WTC11 (cell line): ENCODE results near the gene PVALB. TPM values are rescaled to one million over a fixed set of nuclear protein-coding genes. Genes with fewer than 3 reads are reported as not detected.

Experiments
- ATAC-seq: fragments of 200-7000 bp; cut with Tn5 transposase; 2 replicates; pipeline ENCODE4 v1.10.0; 2021; ENCODE audit warnings: mild to moderate bottlenecking, moderate library complexity
- CTCF ChIA-PET: fragments of 300-600 bp; sonication (Branson Sonifier 250); formaldehyde crosslinking; loops from one replicate; lab custom pipeline; 2021; ENCODE audit warnings: antibody characterized with exemption; lab: Charles Lee
- POLR2A ChIA-PET: fragments of 350-600 bp; sonication (Branson Sonifier 250); formaldehyde crosslinking; loops from one replicate; lab custom pipeline; 2021; ENCODE audit warnings: antibody characterized with exemption; lab: Charles Lee
- DNase-seq: peaks from one replicate; pipeline ENCODE4 v3.0.0; 2021; ENCODE audit warnings: low spot score
- H3K27ac Mint-ChIP-seq: 2 replicates; pipeline ENCODE4 v1.8.0; 2021; ENCODE audit warnings: mixed read lengths
- H3K27me3 Mint-ChIP-seq: 2 replicates; pipeline ENCODE4 v1.8.0; 2021; ENCODE audit warnings: low read depth, mild to moderate bottlenecking, moderate library complexity, mixed read lengths
- H3K36me3 Mint-ChIP-seq: 2 replicates; pipeline ENCODE4 v1.8.0; 2021; ENCODE audit warnings: mixed read lengths
- H3K4me1 Mint-ChIP-seq: 2 replicates; pipeline ENCODE4 v1.8.0; 2022; ENCODE audit warnings: mixed read lengths
- H3K4me3 Mint-ChIP-seq: 2 replicates; pipeline ENCODE4 v1.8.0; 2021; ENCODE audit warnings: mild to moderate bottlenecking, moderate library complexity, mixed read lengths
- H3K9me3 Mint-ChIP-seq: 2 replicates; pipeline ENCODE4 v1.8.0; 2021; ENCODE audit warnings: mixed read lengths
- ATF3 ChIP-seq: sonication (generic); formaldehyde crosslinking; conservative IDR thresholded peaks from 2 replicates; pipeline ENCODE4 v1.8.1; 2022; ENCODE audit warnings: mild to moderate bottlenecking, missing genetic modification reagents
- CBFB ChIP-seq: sonication (generic); formaldehyde crosslinking; IDR thresholded peaks from 2 replicates; pipeline ENCODE4 v1.8.1; 2022; ENCODE audit warnings: mild to moderate bottlenecking, low read depth, missing genetic modification reagents
- ELF4 ChIP-seq: sonication (generic); formaldehyde crosslinking; IDR thresholded peaks from 2 replicates; pipeline ENCODE4 v1.8.1; 2022; ENCODE audit warnings: low read depth, mild to moderate bottlenecking, moderate library complexity, missing genetic modification reagents
- ESRRA ChIP-seq: sonication (generic); formaldehyde crosslinking; IDR thresholded peaks from 2 replicates; pipeline ENCODE4 v1.8.1; 2022; ENCODE audit warnings: mild to moderate bottlenecking, missing genetic modification reagents, borderline replicate concordance
- FOXK1 ChIP-seq: sonication (generic); formaldehyde crosslinking; IDR thresholded peaks from 2 replicates; pipeline ENCODE4 v1.8.0; 2022; ENCODE audit warnings: mild to moderate bottlenecking, moderate library complexity, missing genetic modification reagents
- FOXP4 ChIP-seq: sonication (generic); formaldehyde crosslinking; IDR thresholded peaks from 2 replicates; pipeline ENCODE4 v1.8.0; 2022; ENCODE audit warnings: mild to moderate bottlenecking, missing genetic modification reagents
- GABPB1 ChIP-seq: sonication (generic); formaldehyde crosslinking; IDR thresholded peaks from 2 replicates; pipeline ENCODE4 v1.8.1; 2023; ENCODE audit warnings: mild to moderate bottlenecking, missing genetic modification reagents
- IRF1 ChIP-seq: sonication (generic); formaldehyde crosslinking; IDR thresholded peaks from 2 replicates; pipeline ENCODE4 v1.8.0; 2023; ENCODE audit warnings: missing genetic modification reagents
- JUN ChIP-seq: sonication (generic); formaldehyde crosslinking; IDR thresholded peaks from 2 replicates; pipeline ENCODE4 v1.8.0; 2023; ENCODE audit warnings: mild to moderate bottlenecking, missing genetic modification reagents
- MAX ChIP-seq: sonication (generic); formaldehyde crosslinking; IDR thresholded peaks from 2 replicates; pipeline ENCODE4 v1.8.0; 2022; ENCODE audit warnings: mild to moderate bottlenecking, missing genetic modification reagents
- NFATC4 ChIP-seq: fragments of 250-450 bp; sonication (Bioruptor Pico); IDR thresholded peaks from 2 replicates; pipeline ENCODE4 v1.9.0; 2021; ENCODE audit warnings: mild to moderate bottlenecking
- NFE2L1 ChIP-seq: sonication (generic); formaldehyde crosslinking; IDR thresholded peaks from 2 replicates; pipeline ENCODE4 v1.8.1; 2023; ENCODE audit warnings: missing genetic modification reagents
- NFYB ChIP-seq: sonication (generic); formaldehyde crosslinking; conservative IDR thresholded peaks from 2 replicates; pipeline ENCODE4 v1.8.0; 2022; ENCODE audit warnings: low read depth, missing genetic modification reagents
- SMAD3 ChIP-seq: sonication (generic); formaldehyde crosslinking; IDR thresholded peaks from 2 replicates; pipeline ENCODE4 v1.8.0; 2022; ENCODE audit warnings: missing genetic modification reagents, mild to moderate bottlenecking, borderline replicate concordance
- ZNF396 ChIP-seq: fragments of 250-450 bp; sonication (Bioruptor Pico); IDR thresholded peaks from 2 replicates; pipeline ENCODE4 v1.8.0; 2021; ENCODE audit warnings: mild to moderate bottlenecking, moderate library complexity, borderline replicate concordance
- ZNF416 ChIP-seq: fragments of 250-450 bp; sonication (Bioruptor Pico); IDR thresholded peaks from 2 replicates; pipeline ENCODE4 v1.9.0; 2021; ENCODE audit warnings: mild to moderate bottlenecking, inconsistent platforms
- ZNF423 ChIP-seq: fragments of 250-450 bp; sonication (Bioruptor Pico); IDR thresholded peaks from 2 replicates; pipeline ENCODE4 v2.1.2; 2022; ENCODE audit warnings: mild to moderate bottlenecking, moderate library complexity
- ZNF532 ChIP-seq: fragments of 250-450 bp; sonication (Bioruptor Pico); IDR thresholded peaks from 2 replicates; pipeline ENCODE4 v1.9.0; 2021; ENCODE audit warnings: mild to moderate bottlenecking, borderline replicate concordance
- ZNF671 ChIP-seq: fragments of 250-450 bp; sonication (Bioruptor Pico); IDR thresholded peaks from 2 replicates; pipeline ENCODE4 v1.8.0; 2021; ENCODE audit warnings: mild to moderate bottlenecking
- total RNA-seq: library from RNA; stranded (reverse); gene quantifications from 3 replicates; pipeline ENCODE4 v1.2.3, GENCODE V29; 2021

Gene PVALB
- total RNA-seq, 1 experiment from 2014 or later: 2.7 TPM

GRCh38 chr22:36860821-36861659 is 44.2 kb upstream of the PVALB start, which contains the start of gene NCF4:
Gene NCF4, plus strand, starts transcription at chr22:36861006. Its CDS starts 166 bp downstream, at chr22:36861172.
- Mint-ChIP-seq H3K36me3 (no peaks in the 10 kb centered on the region), H3K27ac (no peak within 1 kb of the TSS), H3K4me1 (peaks cover 4% of the 10 kb centered on the region), H3K27me3 (peaks cover 31% of the 10 kb centered on the region), H3K9me3 (no peaks in the 10 kb centered on the region), H3K4me3 (no peak within 1 kb of the TSS)
- no peak for ATAC-seq
- DNase-seq: no peak
- TF ChIP-seq NFYB (CRISPR knock-in tag) (no peak), ZNF671 (no peak), ELF4 (CRISPR knock-in tag) (no peak), ZNF396 (CRISPR knock-in tag) (no peak), NFATC4 (no peak)
- ChIA-PET CTCF (interaction anchor here (0.6 to 2.0 kb wide), 4 partner anchors 11 to 116 kb away, joined by 3 to 14 read pairs (median 6); partner anchors contain the start of gene IFT27), POLR2A (no interaction called here)

GRCh38 chr22:36860438-36860820 is 43.6 kb upstream of the PVALB start:
- Mint-ChIP-seq H3K27me3 (peaks cover 29% of the 10 kb centered on the region), H3K4me1 (peaks cover 9% of the 10 kb centered on the region), H3K36me3 (no peaks in the 10 kb centered on the region), H3K4me3 (no peak overlapping the region), H3K27ac (no peak overlapping the region), H3K9me3 (no peaks in the 10 kb centered on the region)
- TF ChIP-seq FOXP4 (CRISPR knock-in tag): no peak
- no peak for TF ChIP-seq FOXK1 (CRISPR knock-in tag)
- no peak for TF ChIP-seq GABPB1 (CRISPR knock-in tag)
- TF ChIP-seq MAX (CRISPR knock-in tag): no peak
- TF ChIP-seq IRF1 (CRISPR knock-in tag): no peak
- TF ChIP-seq ZNF532 (CRISPR knock-in tag): no peak
- no peak for TF ChIP-seq JUN (CRISPR knock-in tag)
- no peak for TF ChIP-seq CBFB (CRISPR knock-in tag)
- no peak for TF ChIP-seq ESRRA (CRISPR knock-in tag)
- TF ChIP-seq ATF3 (CRISPR knock-in tag): no peak
- no peak for TF ChIP-seq NFE2L1 (CRISPR knock-in tag)
- no peak for TF ChIP-seq SMAD3 (CRISPR knock-in tag)
- no peak for TF ChIP-seq ZNF416 (CRISPR knock-in tag)
- no peak for TF ChIP-seq ZNF423 (CRISPR knock-in tag)
- ChIA-PET POLR2A (no interaction called here), CTCF (interaction anchor here (0.6 to 2.0 kb wide), 4 partner anchors 74 to 161 kb away, joined by 3 to 14 read pairs (median 3); partner anchors contain the start of gene IFT27)
- DNase-seq (no peak), ATAC-seq (no peak)
